GM19395 (cell line): ENCODE measurements around the gene SERPINA1.
"Not testable (repeated sequence)": the region's sequence is repeated elsewhere in the genome, so short reads cannot be mapped to it uniquely, and the experiment has no call there.

Experiments
- ATAC-seq: cut with Tn5 transposase; IDR thresholded peaks from one replicate; pipeline ENCODE4 v1.9.1; 2021; ENCODE audit warnings: mild to moderate bottlenecking, moderate library complexity; ENCODE audit not compliant: unreplicated experiment

SERPINA1 gene

DNA sequence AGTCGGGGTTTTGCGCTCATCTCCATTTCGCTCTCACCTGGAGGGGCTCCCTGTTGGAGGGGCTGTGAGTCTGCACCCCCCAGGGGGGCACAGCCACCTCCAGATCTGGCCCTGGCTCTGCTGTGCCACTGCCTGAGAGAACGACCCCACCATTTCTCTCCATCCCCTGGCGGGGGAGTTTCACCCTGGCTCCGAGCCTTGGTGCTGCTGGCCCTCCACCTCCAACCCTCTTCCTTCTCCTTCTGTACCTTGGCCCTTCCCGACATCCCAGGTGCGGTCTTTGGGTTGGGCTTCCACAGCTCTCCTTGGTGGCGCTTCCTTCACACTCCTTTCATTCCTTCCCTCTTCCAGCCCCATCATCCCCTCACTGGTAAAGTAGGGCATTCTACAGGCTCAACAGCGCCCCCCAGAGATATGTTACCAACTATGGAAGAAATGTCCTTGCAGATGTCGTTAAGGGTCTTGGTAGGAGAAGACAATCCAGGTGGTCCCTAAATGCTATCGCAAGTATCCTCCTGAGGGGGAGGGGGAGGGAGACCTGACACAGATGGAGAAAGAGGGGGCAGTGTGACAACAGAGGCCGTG lies 16.3 kb downstream of the SERPINA1 start:
- ATAC-seq, result no peak

GRCh38 chr14:94370524-94370910 lies 17.9 kb downstream of the SERPINA1 start:
- no peak for ATAC-seq

DNA sequence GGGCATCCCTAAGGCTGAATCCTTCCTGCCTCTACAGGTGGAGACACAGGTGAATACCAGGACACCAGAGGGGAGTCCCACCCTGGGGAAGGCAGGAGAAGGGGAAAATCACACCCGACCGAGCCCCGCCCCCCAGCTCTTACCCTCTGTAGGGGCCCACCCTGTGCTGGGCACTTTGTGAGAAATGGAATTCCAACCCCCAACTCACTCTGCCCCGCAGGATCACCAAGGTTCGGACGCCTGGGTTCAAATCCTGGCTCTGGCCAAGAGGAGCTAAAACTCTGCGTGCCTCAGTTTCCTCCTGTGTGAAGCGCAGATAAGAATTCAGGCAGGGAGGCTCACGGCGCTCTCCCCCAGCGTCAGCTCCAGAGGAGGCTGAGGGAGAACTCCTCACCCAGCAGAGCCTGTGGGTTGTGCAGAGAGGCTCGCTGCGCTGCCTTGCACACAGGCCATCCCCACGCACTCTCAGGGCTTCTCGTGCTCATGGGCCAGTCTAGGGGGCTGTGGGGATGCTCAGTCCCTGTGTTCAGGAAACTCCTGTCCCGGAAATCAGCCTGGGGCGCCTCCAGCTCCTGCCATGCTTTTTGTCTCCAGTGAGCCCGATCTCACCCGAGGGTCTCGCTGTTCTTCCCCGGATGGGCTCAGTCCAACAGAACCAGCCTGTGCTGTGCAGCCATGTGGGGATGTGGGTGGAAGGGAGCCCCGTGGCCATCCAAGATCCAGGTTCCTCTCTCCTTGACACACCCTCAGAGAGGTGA lies 18.5 kb downstream of the SERPINA1 start:
- not testable (repeated sequence) for ATAC-seq

DNA sequence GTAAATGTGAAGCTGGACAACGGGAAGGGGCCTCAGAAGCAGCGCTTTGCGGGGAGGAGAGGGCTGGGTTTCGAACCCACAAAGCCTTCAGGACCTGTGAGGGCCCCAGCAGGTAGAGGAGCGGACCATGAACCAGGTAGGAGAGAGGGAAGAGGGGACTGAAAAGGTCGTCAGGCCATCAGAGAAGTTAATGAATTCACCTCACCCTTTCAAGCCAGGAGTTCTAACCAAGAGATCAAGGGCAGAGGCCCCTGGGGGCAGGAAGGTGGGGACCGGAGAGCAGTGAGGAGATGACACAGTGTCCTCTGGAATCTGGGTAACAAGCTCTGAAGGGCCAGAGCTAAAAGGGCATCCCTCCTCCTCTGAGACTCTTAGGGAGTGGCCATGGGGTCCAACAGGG lies 19.4 kb downstream of the SERPINA1 start:
- no peak for ATAC-seq

DNA sequence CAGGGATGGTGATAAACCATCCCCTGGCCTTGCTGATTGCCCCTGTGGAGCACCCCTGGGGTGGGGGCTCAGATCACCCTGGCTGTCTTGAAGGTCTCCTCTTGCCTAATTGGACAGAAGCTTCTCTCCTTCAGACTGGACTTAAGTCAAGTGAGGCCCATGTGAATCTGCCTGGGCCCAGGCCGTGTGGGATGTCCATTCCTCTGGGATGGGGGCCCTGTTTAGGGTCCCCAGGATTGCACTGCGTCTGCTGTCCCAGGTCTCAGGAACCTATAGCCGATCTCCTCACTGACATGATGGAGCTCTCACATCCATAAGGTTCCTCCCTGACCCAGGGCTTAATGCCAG lies 20.2 kb downstream of the SERPINA1 start:
- ATAC-seq, result no peak

GRCh38 chr14:94367347-94368242 lies 20.8 kb downstream of the SERPINA1 start:
- no peak for ATAC-seq

DNA sequence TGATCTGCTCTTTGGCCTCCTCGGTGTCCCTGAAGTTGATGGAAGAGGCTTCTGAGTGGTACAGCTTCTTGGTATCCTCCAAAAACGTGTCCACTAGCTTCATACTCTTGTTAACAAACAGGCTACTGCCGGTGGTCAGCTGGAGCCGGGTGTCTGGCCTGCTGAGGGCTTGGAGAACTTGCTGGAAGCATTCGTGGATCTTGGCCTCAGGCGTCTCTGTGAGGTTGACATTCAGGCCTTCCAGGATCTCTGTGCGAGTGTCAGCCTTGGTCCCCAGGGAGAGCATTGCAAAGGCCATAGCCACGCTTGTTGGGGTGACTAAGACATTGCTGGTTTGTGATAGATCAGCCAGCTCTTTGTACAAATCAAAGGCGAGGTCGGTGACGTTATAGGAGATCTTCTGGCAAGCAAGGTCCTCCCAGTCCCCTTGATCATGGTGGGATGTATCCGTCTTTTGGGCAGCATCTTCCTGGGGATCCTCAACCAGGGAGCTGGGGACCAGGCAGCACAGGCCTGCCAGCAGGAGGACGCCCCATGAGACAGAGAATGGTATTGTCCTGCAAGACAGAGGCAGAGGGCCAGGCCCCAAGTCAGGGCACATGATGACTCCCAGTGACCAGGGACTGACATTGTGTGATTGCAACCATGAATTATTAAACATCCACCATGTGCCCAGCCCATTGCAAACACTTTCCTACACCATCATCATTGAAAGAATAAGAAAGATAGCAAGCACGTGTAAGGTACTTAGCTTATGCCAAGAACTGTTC lies 22.1 kb downstream of the SERPINA1 start, which contains the start of gene SERPINA2:
Gene SERPINA2 (minus strand): TSS at position 553 of the 770 bp plus-strand sequence.
- no peak for ATAC-seq

GRCh38 chr14:94365624-94366023 lies 22.8 kb downstream of the SERPINA1 start:
- ATAC-seq, result no peak

- no peak for ATAC-seq
Observed at GRCh38 chr14:94364964-94365363, 23.4 kb downstream of the SERPINA1 start.

DNA sequence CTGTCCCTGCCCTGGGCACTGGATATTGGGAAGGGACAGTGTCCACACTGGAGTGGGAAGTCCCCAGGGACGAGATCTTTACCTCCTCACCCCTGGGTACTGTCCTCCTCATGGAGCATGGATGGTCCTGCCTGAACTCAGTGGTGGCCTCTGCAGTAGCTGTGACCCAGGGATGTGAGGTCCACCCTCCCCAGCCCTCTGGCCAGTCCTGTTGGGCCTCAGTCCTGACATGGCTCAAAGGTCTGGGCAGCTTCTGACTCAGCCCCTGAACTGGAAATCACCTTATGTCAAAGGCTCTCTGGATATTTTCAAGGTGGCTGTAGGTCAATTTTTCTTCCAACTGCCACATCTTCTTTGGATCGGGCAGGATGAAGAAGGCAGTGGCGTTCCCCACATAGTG lies 24.4 kb downstream of the SERPINA1 start:
- ATAC-seq, result no peak

GRCh38 chr14:94363151-94363624 lies 25.2 kb downstream of the SERPINA1 start:
- no peak for ATAC-seq

DNA sequence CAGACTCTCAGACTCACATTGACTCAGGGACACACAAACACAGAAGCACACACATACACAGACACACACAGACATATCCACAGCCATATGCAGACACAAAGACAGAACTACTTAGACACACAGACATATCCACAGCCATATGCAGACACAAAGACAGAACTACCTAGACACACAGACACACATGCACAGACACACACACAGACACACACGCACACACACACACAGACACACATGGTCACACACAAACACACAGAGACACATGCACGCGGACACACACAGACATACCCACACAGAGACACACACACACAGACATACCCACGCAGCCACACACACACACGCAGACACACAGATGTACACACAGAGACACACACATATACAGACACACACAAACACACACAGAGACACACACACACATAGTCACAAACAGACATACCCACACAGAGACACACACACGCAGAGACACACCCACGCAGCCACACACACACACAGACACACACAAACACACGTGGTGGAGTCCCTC lies 25.7 kb downstream of the SERPINA1 start:
- ATAC-seq, result no peak

DNA sequence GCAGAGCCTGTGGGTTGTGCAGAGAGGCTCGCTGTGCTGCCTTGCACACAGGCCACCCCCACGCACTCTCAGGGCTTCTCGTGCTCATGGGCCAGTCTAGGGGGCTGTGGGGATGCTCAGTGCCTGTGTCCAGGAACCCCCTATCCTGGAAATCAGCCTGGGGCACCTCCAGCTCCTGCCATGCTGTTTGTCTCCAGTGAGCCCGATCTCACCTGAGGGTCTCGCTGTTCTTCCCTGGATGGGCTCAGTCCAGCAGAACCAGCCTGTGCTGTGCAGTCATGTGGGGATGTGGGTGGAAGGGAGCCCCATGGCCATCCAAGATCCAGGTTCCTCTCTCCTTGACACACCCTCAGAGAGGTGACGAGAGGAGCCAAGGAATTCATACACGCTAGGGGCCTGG lies 26.7 kb downstream of the SERPINA1 start:
- no peak for ATAC-seq

DNA sequence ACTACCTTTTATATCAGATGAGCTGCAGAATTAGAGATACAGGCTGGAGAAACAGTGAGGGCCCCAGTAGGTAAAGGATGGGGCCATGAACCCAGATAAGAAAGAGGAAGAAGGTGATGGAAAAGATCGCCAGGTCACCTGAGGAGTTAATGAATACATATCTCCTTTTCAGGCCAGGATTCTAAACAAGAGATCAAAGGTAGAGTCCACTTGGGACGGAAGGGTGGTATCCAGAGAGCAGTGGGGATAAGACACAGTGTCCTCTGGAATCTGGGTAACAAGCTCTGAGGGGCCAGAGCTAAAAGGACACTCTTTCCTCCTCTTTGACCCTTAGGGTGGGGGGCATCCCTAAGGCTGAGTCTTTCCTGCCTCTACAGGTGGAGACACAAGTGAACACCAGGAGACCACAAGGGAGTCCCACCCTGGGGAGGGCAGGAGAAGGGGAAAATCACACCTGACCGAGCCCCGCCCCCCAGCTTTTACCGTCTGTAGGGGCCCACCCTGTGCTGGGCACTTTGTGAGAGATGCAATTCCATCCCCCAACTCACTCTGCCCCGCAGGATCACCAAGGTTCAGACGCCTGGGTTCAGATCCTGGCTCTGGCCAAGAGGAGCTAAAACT lies 27.3 kb downstream of the SERPINA1 start:
- ATAC-seq, result no peak

DNA sequence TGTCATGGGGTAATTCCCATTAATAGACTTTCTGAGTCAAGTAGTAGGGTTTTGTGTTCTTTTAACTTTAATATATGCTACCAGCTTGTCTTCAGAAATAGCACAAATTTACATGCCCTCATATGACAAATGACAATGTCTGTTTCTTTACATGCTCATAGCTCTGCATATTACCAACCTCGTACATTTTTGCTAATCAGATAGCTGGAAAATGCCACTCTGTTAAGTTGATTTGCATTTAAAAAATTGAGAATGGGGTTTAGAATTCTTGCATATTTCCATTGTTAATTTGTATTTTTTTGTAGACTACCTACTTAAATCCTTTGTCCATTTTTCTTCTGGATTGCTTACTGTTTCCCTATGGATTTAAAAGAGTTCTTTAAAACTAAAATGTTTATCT lies 31.2 kb downstream of the SERPINA1 start:
- ATAC-seq, result no peak

- no peak for ATAC-seq
Observed at GRCh38 chr14:94356379-94357056, 31.9 kb downstream of the SERPINA1 start.

DNA sequence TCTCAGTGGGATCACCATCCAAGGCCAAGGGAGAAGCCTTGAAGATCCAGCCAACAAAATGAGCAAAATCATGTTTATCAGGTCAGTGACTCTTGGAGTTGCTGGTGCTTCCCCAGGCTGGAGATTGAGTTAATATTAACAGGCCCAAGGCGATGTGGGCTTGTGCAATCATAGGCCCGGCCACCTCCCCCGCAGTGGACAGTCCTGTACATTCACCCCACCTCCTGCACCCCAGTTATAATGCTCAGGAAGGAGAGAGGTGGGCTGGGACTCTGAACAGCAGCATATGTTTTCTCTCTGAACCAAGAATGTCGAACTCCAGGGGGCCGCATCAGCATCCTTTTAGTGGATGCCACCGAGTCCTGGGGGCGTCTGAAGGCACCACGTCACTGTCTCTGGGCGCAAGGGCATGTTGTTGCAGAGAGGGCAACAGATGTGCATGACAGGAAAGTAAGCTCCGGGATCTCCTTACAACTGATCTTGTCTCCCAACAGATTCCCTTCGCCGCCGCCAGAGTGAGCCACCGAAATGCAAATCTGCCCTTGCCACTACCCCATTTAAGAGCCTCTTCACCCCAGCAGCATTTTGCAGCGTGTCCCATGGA lies 33.1 kb downstream of the SERPINA1 start:
- ATAC-seq, result no peak

DNA sequence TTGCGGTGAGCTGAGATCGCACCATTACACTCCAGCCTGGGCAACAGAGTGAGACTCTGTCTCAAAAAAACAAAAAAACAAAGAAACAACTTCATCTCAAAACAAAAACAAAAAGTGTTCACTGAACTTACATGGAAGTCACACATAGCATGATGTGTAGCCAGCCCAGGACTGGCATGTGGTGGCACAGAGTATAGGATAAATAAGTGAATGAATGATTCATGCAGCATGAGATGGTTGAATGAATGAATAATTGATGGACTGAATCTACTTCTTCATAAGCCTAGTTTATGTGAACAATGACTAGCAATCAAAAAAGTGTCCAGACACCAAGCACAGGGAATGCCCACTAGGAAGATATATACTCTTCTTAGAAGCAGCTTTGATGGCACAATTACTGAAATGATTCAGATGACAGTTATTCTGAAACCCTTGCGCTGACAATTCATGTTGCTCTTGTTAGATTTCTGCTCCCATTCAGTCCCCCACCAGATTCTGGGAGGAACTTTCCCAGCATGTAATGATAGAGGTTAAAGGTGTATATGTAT lies 33.7 kb downstream of the SERPINA1 start:
- ATAC-seq, result no peak

DNA sequence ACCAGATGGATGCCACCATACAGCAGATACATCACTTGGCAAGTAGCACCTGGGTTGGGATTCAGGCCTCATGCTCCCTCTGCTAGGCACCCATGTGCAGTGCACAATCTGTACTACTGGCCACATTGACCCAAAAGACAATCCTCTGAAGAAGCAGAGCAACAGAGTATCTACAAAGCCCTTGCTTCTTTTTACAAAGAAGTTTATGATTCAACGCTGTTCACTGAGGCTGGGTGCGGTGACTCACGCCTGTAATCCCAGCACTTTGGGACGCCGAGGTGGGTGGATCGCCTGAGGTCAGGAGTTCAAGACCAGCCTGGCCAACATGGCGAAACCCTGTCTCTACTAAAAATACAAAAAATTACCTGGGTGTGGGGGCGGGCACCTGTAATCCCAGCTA lies 34.2 kb downstream of the SERPINA1 start:
- ATAC-seq, result not testable (repeated sequence)
